H7 (cell line): ENCODE data around the gene NKAIN1. TPM values are rescaled to one million over a fixed set of nuclear protein-coding genes. Genes with fewer than 3 reads are reported as not detected.
A peak's percentile ranks its signal among the peaks of the same experiment; 100 is the strongest.

Source experiments
- DNase-seq: peaks from one replicate; pipeline ENCODE4 v3.0.0; 2012
- H3K27me3 ChIP-seq: 2 replicates; pipeline ENCODE4 v1.6.0; 2011; ENCODE audit warnings: mild to moderate bottlenecking, low read length; ENCODE audit not compliant: control insufficient read depth, insufficient read depth
- H3K36me3 ChIP-seq: replicated peaks from 2 replicates; pipeline ENCODE4 v1.5.1; 2011; ENCODE audit warnings: low read length; ENCODE audit not compliant: control insufficient read depth, insufficient read depth
- H3K4me3 ChIP-seq: 2 replicates; pipeline ENCODE4 v1.5.1; 2011; ENCODE audit warnings: low read depth, mild to moderate bottlenecking, control low read depth, low read length, moderate library complexity; ENCODE audit not compliant: insufficient read depth
- total RNA-seq: library from RNA; depleted of rRNA; stranded (reverse); fragments of >200 nt; shearing (Covaris generic); gene quantifications from 2 replicates; pipeline ENCODE4 v1.2.3, GENCODE V29; 2014

Gene NKAIN1
- total RNA-seq, 1 experiment from 2014 or later, result 89.9 TPM

GRCh38 chr1:31248276-31248675 is 8.6 kb upstream of the NKAIN1 start:
- no peak overlapping the region for H3K4me3 ChIP-seq
- H3K36me3 ChIP-seq, result no peaks in the 10 kb centered on the region
- no peak for DNase-seq
- no peaks in the 10 kb centered on the region; the same call in 1 of the 2 replicates for H3K27me3 ChIP-seq

DNA sequence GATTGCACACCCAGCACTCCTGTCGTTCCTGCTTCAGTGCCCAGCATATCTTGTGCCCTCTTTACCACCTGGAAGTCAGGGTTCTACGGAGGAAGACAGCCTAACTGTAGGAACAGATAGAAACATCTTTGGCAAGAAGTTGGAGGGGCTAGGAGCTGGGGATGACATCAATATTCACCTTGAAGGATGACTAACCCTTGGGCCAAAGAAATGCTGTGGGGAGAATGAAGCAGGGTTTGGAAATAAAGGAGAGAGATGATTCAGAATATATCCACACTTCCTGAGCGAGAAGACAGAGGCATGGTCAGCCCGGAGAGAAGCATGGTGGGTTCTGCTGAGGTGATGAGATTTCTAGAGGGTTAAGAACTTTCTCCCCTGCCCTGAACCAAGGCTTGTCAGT is 4.6 kb upstream of the NKAIN1 start:
- DNase-seq, result no peak
- no peaks in the 10 kb centered on the region for H3K36me3 ChIP-seq
- H3K4me3 ChIP-seq, result no peak overlapping the region
- H3K27me3 ChIP-seq, result peaks cover 11% of the 10 kb centered on the region; the same call in 1 of the 2 replicates

GRCh38 chr1:31243501-31244286 is 4.0 kb upstream of the NKAIN1 start:
- no peak overlapping the region for H3K4me3 ChIP-seq
- H3K36me3 ChIP-seq, result no peaks in the 10 kb centered on the region
- no peak for DNase-seq
- H3K27me3 ChIP-seq, result peaks cover 16% of the 10 kb centered on the region

- no peak for DNase-seq
- Histone ChIP-seq H3K27me3 (peaks cover 25% of the 10 kb centered on the region), H3K36me3 (no peaks in the 10 kb centered on the region), H3K4me3 (no peak overlapping the region)
Observed at GRCh38 chr1:31241321-31241720, 1.6 kb upstream of the NKAIN1 start.

- Histone ChIP-seq H3K4me3 (peak overlapping the region; percentile 83), H3K36me3 (no peaks in the 10 kb centered on the region), H3K27me3 (peaks cover 25% of the 10 kb centered on the region)
- peak; percentile 84 for DNase-seq
Observed at GRCh38 chr1:31238986-31239613, 587 bp downstream of the NKAIN1 start.

- no peak for DNase-seq
- peaks cover 25% of the 10 kb centered on the region for H3K27me3 ChIP-seq
- no peaks in the 10 kb centered on the region for H3K36me3 ChIP-seq
- peak overlapping the region; percentile 83 for H3K4me3 ChIP-seq
Observed at GRCh38 chr1:31238612-31238985, 1.1 kb downstream of the NKAIN1 start.

DNA sequence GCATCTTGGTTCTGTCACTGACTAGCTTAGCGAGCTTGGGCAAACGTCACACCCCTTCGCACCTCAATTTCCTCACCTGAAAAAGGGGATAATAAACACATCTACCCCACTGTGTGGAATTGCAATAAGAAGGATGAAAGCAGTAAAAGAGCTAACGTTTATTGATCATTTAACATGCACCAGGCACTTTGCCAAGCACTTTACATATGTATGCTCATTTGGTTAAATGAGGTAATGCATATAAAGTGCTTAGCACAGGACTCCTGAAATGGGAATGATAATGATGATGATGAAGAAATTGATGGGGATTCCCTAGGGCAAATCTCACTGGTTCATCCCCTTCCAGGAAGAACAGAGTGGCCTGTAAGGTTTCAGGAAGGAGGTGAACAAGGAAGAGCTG is 4.8 kb downstream of the NKAIN1 start:
- no peak overlapping the region for H3K4me3 ChIP-seq
- H3K27me3 ChIP-seq, result peaks cover 14% of the 10 kb centered on the region
- H3K36me3 ChIP-seq, result no peaks in the 10 kb centered on the region
- DNase-seq, result no peak

DNA sequence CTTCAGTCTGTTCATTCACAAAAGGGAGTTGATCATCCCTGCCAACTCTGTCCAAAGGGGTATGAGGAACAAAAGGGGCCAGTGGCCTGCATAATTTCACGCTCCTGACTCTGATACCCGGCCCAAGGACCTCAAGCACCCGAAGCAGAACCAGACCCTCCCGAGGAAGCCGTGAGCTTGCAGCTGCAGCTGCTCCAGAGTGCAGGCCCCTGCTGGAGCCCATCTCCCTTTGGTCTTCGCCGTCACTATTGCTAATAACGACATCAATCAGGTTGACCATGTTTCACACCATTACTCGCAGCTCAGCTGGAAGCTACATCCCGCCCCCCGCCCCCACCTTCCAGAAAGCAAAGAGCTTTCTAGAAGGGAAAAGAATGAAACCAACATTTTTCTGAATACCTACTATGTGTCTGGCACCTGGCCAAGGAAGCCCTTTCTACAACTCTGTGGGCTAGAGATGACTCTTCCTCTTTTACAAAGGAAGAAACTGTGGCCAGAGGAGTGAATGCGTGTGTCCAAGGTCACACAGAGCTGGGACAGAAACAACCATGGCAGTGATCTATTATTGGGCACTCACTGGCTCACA is 5.5 kb downstream of the NKAIN1 start:
- no peaks in the 10 kb centered on the region for H3K36me3 ChIP-seq
- H3K27me3 ChIP-seq, result peaks cover 13% of the 10 kb centered on the region
- DNase-seq, result no peak
- H3K4me3 ChIP-seq, result no peak overlapping the region

- Histone ChIP-seq H3K36me3 (no peaks in the 10 kb centered on the region), H3K4me3 (no peak overlapping the region), H3K27me3 (no peaks in the 10 kb centered on the region)
- no peak for DNase-seq
Observed at GRCh38 chr1:31232689-31233088, 7.0 kb downstream of the NKAIN1 start.

GRCh38 chr1:31231802-31232201 is 7.9 kb downstream of the NKAIN1 start:
- no peaks in the 10 kb centered on the region for H3K36me3 ChIP-seq
- H3K4me3 ChIP-seq, result no peak overlapping the region
- H3K27me3 ChIP-seq, result no peaks in the 10 kb centered on the region
- DNase-seq, result no peak

DNA sequence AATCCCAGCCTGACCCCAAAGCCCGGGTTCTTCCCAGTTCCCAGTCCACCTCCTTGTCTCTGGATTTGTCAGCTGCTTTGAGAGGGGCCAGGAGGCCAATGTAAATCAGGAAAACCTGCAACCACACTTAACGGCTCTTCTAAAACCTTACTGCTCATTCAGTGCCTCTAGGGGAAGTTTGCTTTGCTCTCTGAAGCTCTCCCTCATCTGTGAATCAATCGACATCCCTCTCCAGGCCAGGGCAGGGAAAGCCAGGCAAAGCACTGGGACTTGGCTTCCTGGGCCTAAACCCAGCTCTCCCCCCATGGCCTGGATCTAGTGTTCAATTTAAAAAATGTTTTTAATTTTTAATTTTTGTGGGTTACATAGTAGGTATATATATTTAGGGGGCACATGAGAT is 9.3 kb downstream of the NKAIN1 start:
- no peaks in the 10 kb centered on the region for H3K36me3 ChIP-seq
- no peak overlapping the region for H3K4me3 ChIP-seq
- H3K27me3 ChIP-seq, result no peaks in the 10 kb centered on the region
- DNase-seq, result peak; percentile 57

DNA sequence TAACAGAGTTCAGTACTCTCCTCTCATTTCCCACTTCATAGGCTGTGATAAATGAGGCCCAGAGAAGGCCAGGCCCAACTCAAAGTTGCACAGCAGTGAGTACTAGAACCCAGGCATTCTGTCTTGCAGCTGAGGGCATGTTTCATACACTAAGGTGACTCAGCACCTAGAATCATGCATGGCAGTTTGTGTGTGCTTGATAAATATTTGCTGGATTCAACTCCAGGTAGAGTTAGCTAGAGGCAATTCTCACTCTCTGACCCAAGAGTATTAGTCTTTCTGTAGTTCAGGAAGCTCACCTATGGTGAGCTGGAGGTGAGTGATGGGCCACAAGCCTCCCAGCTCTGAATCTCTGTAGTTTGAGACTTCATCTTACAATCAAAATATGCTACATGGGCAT is 10.7 kb downstream of the NKAIN1 start:
- Histone ChIP-seq H3K4me3 (no peak overlapping the region), H3K27me3 (no peaks in the 10 kb centered on the region), H3K36me3 (no peaks in the 10 kb centered on the region)
- DNase-seq, result no peak

- no peaks in the 10 kb centered on the region for H3K36me3 ChIP-seq
- H3K27me3 ChIP-seq, result no peaks in the 10 kb centered on the region
- DNase-seq, result peak; percentile 37
- no peak overlapping the region for H3K4me3 ChIP-seq
Observed at GRCh38 chr1:31227891-31228568, 11.7 kb downstream of the NKAIN1 start.

- no peak overlapping the region for H3K4me3 ChIP-seq
- no peaks in the 10 kb centered on the region for H3K27me3 ChIP-seq
- no peaks in the 10 kb centered on the region for H3K36me3 ChIP-seq
- peak; percentile 20 for DNase-seq
Observed at GRCh38 chr1:31224068-31224467, 15.6 kb downstream of the NKAIN1 start.

DNA sequence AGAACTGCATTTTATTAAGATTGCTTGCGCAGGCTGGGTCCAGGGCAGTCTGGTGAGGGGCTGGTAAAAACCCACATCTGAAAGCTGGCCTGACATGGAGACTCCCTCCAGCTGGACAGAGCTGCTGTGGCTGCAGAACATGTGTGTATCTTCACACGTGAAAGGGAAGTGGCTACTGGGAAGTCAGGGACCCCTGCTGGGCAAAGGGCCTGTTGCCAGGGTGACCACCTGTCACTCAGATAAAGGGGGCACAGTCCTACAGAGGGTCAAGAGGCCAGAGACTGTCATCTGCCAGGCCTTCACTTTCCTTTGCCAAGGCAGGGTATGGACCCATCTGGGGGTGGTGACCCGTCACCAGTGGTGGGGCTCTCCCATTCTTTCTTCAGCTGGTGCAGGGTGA is 17.5 kb downstream of the NKAIN1 start:
- Histone ChIP-seq H3K27me3 (no peaks in the 10 kb centered on the region), H3K4me3 (no peak overlapping the region), H3K36me3 (no peaks in the 10 kb centered on the region)
- peak; percentile 40 for DNase-seq
